ENCODE measurements around the gene FGF22.
A peak's percentile ranks its signal among the peaks of the same experiment; 100 is the strongest.
"Not testable (repeated sequence)": the region's sequence is repeated elsewhere in the genome, so short reads cannot be mapped to it uniquely, and the experiment has no call there.

The FGF22 gene

DNA sequence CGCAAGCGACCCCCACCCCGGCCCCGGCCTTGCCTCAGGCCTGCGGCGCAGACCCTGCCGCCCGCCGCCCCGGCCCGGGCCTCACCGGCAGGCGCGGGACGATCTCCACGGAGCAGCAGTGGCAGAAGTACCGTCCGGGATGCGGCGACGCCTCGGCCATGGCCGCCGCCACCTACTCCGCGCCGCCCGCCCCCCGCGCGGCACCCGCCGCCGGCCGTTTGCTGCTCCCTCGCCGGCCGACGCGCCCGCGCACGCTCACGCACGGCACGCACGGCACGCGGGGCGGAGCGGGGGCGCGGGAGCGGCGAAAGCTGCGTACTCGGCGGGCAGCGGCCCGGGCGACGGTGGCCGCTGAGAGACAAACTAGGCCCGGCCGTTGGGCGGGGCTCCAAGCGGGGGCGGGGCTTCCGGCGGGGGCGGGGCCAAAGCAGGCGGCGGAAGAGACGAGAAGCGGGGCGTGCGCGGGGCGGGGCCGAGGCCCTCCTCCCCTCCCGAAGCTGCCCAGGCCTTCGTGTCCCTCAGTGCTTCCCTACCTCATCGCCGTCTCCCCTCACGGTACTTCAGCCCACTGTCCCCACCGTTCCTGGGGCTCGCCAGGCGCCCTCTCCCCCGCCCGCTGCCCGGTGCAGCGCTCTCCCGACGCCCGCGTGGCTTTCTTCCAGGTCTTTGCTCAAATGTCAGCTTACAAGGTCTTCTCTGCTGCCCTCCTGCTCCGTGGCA is 23.4 kb downstream of the FGF22 start, which contains the start of gene RNF126:
Gene RNF126, minus strand, starts transcription at position 253 of the 720 bp plus-strand sequence. Its CDS starts 93 bp downstream, at position 160.
- no peaks in the 10 kb centered on the region for H3K27me3 ChIP-seq
- H3K4me1 ChIP-seq: peaks cover 0 to 62% (median 56%) of the 10 kb centered on the region in 4 donors
- peak within 1 kb of the TSS; percentile 79 to 88 for H3K4me3 ChIP-seq
- intact Hi-C loops (cut with DNase I; ENCODE audit: low total_unique reads): loop anchor here (5.0 kb wide), 1 partner anchor 249 kb away; the partner anchor contains the start of gene R3HDM4
- H3K36me3 ChIP-seq: no peaks in the 10 kb centered on the region
- no peaks in the 10 kb centered on the region for H3K9me3 ChIP-seq
- TF ChIP-seq, protein P1, sequence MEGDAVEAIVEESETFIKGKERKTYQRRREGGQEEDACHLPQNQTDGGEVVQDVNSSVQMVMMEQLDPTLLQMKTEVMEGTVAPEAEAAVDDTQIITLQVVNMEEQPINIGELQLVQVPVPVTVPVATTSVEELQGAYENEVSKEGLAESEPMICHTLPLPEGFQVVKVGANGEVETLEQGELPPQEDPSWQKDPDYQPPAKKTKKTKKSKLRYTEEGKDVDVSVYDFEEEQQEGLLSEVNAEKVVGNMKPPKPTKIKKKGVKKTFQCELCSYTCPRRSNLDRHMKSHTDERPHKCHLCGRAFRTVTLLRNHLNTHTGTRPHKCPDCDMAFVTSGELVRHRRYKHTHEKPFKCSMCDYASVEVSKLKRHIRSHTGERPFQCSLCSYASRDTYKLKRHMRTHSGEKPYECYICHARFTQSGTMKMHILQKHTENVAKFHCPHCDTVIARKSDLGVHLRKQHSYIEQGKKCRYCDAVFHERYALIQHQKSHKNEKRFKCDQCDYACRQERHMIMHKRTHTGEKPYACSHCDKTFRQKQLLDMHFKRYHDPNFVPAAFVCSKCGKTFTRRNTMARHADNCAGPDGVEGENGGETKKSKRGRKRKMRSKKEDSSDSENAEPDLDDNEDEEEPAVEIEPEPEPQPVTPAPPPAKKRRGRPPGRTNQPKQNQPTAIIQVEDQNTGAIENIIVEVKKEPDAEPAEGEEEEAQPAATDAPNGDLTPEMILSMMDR (IDR thresholded peaks at IDR 0.05): peak in 1 of 2 experiments; percentile 14
- peak; percentile 87 to 97 for DNase-seq
- H3K27ac ChIP-seq: peak within 1 kb of the TSS; percentile 88 to 92

DNA sequence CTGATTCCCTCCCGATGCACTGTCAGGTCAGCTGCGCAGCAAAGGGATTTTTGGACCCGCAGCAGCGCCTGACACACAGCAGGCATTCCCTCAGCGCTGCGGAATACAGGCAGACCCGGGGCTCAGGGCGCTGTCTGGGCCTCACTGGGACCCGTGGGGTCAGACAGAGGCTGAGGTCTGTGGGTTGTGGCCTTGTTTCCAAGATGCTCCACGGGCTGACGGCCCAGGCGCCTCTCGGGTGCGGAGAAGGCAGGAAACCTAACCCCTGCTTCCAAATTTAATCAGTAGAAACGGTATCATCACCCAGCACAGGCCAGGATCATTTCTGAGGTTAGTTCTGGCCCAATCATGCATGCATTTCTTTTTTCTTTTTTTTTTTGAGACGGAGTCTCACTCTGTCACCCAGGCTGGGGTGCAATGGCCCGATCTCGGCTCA is 24.0 kb downstream of the FGF22 start:
- Histone ChIP-seq H3K36me3 (no peaks in the 10 kb centered on the region), H3K9me3 (no peaks in the 10 kb centered on the region), H3K27ac (peak overlapping the region; percentile 88 to 92), H3K4me1 (peaks cover 0 to 56% (median 50%) of the 10 kb centered on the region in 4 donors), H3K27me3 (no peaks in the 10 kb centered on the region), H3K4me3 (peak overlapping the region; percentile 79 to 88)
- DNase-seq: no peak
- TF ChIP-seq, protein P1 (IDR thresholded peaks at IDR 0.05): no peak
- intact Hi-C loops (cut with DNase I; ENCODE audit: low total_unique reads): loop anchor here (5.0 kb wide), 1 partner anchor 249 kb away; the partner anchor contains the start of gene R3HDM4

DNA sequence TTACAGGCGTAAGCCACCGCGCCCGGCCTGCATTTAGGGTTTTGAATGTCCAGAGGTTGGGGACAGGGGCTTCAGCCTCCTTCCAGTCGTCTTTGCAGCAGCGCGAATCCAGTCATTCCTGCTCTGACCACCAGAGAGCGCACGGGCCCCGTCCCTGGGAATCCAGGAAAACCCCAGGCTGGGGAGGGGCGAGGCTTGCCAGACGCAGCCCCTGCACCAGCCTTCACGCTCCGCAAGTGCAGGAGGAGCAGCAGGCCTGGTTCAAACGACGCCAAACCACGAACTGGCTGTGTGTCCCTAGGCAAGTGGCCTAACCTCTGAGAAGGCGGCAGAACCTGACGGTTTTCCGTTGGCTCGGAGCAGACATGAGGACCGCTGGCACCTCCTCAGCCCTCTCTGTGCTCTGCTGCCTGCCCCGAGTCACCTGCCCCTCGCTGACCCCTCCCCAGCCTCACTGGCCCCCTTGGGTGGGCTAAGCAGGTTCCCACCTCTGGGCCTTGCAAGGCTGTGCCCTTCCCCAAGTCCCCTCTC is 25.3 kb downstream of the FGF22 start:
- TF ChIP-seq, protein P1 (IDR thresholded peaks at IDR 0.05): peak; percentile 96 to 98
- H3K36me3 ChIP-seq: no peaks in the 10 kb centered on the region
- DNase-seq: peak; percentile 63 to 86
- no peaks in the 10 kb centered on the region for H3K9me3 ChIP-seq
- intact Hi-C loops (cut with DNase I; ENCODE audit: low total_unique reads): loop anchor here (1.0 to 5.0 kb wide), 2 partner anchors 68 to 247 kb away; partner anchors contain the start of gene R3HDM4
- H3K4me1 ChIP-seq: peaks cover 0 to 43% (median 39%) of the 10 kb centered on the region in 4 donors
- no peaks in the 10 kb centered on the region for H3K27me3 ChIP-seq
- peak overlapping the region; percentile 27 to 51 for H3K27ac ChIP-seq
- peak overlapping the region; percentile 27 to 30 for H3K4me3 ChIP-seq

DNA sequence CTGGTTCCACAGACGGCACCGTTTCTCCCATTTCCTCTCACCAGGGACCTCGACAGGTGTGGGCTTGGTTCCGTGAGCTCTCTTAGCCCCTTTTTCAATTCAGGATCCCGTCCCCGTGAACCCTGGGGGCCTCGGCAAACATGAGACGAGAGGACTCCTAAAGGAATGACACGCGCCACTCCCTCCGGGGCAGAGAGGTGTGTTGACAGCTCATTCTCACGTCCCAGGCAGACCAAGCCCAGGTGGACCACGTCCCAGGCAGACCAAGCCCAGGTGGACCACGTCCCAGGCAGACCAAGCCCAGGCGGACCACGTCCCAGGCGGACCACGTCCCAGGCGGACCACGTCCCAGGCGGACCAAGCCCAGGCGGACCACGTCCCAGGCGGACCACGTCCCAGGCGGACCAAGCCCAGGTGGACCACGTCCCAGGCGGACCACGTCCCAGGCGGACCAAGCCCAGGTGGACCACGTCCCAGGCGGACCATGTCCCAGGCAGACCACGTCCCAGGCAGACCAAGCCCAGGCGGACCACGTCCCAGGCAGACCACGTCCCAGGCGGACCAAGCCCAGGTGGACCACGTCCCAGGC is 27.4 kb downstream of the FGF22 start:
- H3K27me3 ChIP-seq; H3K36me3 ChIP-seq; intact Hi-C loops (cut with DNase I; ENCODE audit: low total_unique reads); H3K9me3 ChIP-seq; H3K27ac ChIP-seq; H3K4me3 ChIP-seq; DNase-seq: not testable (repeated sequence)
- H3K4me1 ChIP-seq: peaks cover 0 to 22% (median 18%) of the 10 kb centered on the region in 4 donors

DNA sequence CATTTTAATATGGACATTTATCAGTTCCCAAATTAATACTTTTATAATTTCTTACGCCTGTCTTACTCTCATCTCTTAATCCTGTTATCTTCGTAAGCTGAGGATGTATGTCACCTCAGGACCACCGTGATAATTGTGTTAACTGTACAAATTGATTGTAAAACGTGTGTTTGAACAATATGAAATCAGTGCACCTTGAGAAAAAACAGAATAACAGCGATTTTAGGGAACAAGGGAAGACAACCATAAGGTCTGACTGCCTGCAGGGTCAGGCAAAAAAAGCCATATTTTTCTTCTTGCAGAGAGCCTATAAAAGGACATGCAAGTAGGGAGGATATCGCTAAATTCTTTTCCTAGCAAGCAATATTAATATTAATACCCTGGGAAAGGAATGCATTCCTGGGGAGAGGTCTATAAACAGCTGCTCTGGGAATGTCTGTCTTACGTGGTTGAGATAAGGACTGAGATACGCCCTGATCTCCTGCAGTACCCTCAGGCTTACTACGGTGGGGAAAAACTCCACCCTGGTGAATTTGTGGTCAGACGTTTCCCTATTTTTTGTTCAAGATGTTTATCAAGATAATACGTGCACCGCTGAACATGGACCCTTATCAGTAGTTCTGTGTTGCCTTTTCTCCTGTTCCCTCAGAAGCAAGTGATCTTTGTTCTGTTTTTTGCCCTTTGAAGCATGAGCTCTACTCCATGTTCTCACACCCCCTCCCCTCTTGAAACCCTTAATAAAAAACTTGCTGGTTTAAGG is 29.2 kb downstream of the FGF22 start:
- H3K27ac ChIP-seq; intact Hi-C loops (cut with DNase I; ENCODE audit: low total_unique reads); H3K9me3 ChIP-seq; H3K27me3 ChIP-seq; DNase-seq; H3K36me3 ChIP-seq; H3K4me3 ChIP-seq: not testable (repeated sequence)
- H3K4me1 ChIP-seq: peaks cover 0 to 15% (median 11%) of the 10 kb centered on the region in 4 donors

DNA sequence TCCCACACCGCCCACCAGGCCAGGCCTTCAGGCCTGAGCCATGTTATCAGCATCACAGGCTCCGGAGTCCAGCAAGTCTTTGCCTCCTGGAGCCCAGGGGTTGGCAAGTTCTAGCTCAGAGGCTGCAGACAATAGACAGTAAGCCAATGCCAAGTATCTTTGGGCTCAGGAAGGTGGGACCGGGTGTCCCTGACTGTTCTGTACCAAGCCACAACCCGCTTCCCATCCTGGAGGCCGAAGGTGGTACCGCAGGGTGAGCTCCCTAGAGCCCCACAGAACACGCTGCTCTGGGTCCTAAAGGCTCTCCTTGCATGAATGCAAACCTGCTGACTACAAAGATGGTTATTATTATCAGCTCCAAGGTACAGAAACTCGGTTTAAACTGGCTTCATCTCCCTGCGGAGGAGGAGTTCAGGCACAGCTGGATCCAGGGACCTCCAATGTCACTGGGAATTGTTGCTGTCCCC is 31.0 kb downstream of the FGF22 start:
- Histone ChIP-seq H3K9me3 (no peaks in the 10 kb centered on the region), H3K4me3 (no peak overlapping the region), H3K4me1 (peaks cover 0 to 5% (median under 1%) of the 10 kb centered on the region in 4 donors), H3K27ac (no peak overlapping the region), H3K27me3 (no peaks in the 10 kb centered on the region), H3K36me3 (no peaks in the 10 kb centered on the region)
- no peak for DNase-seq
- intact Hi-C loops (cut with DNase I; ENCODE audit: low total_unique reads): no loop called here
- TF ChIP-seq, protein P1 (IDR thresholded peaks at IDR 0.05): no peak

All from tibial artery (tissue), 4 donors.